HEK293 (cell line): ENCODE measurements around the gene TOR1A.

Source experiments
- ZFP37 ChIP-seq: fragments of 450-650 bp; formaldehyde crosslinking; IDR thresholded peaks from 2 replicates; pipeline ENCODE4 v1.5.1; 2016; ENCODE audit warnings: missing biosample characterization, missing genetic modification characterization
- TF ChIP-seq, protein P1 (sequence below): fragments of 450-650 bp; formaldehyde crosslinking; IDR thresholded peaks from 2 replicates; pipeline ENCODE4 v1.5.1; 2016; ENCODE audit warnings: missing biosample characterization, missing genetic modification characterization

DNA sequence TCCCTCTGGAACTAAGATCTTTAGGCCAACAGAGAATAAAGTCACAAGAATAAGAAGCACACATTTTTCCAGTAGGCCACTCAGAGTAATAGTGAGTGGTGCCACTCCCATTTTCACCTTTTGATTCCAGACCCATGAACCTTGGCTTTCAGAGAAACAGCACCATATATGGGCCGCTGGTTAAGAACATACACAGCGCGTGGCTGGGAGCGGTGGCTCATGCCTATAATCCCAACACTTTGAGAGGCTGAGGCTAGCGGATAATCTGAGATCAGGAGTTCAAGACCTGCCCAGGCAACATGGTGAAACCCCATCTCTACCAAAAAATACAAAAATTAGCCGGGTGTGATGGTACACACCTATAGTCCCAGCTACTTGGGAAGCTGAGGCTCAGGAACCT, 55.5 kb downstream of the TOR1A start:
- TF ChIP-seq, protein P1, sequence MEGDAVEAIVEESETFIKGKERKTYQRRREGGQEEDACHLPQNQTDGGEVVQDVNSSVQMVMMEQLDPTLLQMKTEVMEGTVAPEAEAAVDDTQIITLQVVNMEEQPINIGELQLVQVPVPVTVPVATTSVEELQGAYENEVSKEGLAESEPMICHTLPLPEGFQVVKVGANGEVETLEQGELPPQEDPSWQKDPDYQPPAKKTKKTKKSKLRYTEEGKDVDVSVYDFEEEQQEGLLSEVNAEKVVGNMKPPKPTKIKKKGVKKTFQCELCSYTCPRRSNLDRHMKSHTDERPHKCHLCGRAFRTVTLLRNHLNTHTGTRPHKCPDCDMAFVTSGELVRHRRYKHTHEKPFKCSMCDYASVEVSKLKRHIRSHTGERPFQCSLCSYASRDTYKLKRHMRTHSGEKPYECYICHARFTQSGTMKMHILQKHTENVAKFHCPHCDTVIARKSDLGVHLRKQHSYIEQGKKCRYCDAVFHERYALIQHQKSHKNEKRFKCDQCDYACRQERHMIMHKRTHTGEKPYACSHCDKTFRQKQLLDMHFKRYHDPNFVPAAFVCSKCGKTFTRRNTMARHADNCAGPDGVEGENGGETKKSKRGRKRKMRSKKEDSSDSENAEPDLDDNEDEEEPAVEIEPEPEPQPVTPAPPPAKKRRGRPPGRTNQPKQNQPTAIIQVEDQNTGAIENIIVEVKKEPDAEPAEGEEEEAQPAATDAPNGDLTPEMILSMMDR (tag by site-specific recombination), result no peak
- no peak for TF ChIP-seq ZFP37
